Stimulated activated CD8-positive, alpha-beta memory T cell treated with anti-CD3 and anti-CD28 coated beads, Interleukin-2, amount 100 ng/mL, for 48 hours (primary cell): ENCODE results near the gene AKR1C3.
"Not testable (repeated sequence)": the region's sequence is repeated elsewhere in the genome, so short reads cannot be mapped to it uniquely, and the experiment has no call there.

ENCODE experiments used
- DNase-seq, 2 donors: peaks; one replicate each; pipeline ENCODE4 v3.0.0-alpha.2; 2020; ENCODE audit warnings: low read depth in 2 of 2

AKR1C3 gene

GRCh38 chr10:5136468-5137087, 42.4 kb downstream of the AKR1C3 start:
- DNase-seq = no peak

GRCh38 chr10:5137699-5138098, 43.5 kb downstream of the AKR1C3 start:
- not testable (repeated sequence) for DNase-seq

DNA sequence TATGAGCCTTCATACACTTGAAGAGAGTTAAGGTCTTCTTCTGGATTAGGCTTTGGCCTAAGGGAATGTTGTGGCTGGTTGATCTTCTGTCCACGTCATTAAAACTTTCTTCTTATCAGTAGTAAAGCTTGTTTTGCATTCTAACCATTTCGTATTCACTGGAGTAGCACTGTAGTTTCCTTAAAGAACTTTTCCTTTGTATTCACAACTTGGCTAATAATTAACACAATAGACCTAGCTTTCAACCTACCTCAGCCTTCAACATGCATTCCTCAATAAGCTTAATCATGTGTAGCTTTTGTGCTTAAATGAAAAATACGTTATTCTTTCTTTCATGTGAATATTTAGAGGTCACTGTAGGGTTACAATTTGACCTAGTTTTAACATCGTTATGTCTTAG, 48.0 kb downstream of the AKR1C3 start:
- no peak for DNase-seq

DNA sequence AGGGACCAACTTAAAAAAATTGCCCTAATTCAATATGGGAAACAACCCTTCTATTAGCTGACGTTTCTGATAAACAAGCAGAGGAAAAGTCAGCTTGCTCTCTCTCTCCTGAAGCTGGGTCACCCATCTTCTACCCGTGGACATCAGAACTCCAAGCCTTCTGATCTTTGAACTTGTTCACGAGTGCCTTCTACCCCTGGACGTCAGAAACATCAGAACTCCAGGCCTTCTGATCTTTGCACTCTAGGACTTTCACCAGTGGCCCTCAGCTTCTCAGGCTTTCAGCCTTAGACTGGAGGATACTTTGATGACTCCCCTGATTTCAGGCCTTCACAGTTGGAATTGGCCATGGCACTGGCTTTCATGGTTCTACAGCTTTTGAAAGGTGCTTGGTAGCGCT, 48.9 kb downstream of the AKR1C3 start:
- DNase-seq = no peak

DNA sequence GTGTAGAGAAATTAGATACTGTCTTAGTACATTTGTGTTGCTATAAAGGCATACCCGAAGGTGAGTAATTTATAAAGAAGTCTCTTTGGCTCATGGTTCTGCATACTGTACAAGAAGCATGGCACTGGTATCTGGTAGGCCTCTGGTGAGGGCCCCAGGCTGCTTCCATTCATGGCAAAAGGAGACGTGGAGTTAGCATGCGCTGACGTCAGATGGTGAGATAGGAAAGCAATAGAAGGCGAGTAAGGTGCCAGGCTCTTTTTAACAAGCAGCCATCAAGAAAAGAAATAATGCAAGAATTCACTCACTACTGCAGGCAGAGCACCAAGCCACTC, 52.7 kb downstream of the AKR1C3 start:
- no peak for DNase-seq

DNA sequence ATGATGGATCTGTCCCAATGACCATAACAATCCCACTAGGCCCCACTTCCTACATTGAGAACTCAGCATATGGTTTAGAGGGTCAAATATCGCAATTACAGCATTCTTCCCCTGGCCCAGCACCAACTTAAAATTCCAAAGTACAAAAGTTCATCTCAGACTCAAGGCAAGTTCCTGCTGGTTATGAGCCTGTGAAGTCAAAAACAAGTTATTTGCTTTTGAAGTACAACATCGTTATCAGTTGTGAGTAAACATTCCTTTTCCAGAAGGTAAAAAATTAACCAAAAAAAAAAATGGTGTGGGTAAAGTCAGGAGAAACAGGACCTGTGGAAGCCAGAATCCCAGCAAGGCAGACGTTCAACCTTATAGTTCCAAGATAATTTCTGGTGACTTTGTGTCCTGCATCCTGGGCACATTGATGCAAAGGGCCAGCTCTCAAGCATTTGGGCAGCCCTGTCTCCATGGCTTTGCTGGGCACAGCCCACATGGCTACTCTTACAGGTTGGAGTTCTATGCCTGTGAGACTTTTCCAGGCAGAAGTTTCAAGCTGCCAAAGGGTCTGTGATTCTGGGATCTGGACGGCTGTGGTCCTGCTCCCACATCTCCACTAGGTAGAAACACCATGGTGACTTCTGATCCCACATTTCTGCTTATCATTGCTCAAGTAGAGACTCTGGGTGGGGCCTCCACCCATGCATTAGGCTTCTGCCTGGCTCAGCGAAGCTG, 53.2 kb downstream of the AKR1C3 start:
- DNase-seq = no peak

DNA sequence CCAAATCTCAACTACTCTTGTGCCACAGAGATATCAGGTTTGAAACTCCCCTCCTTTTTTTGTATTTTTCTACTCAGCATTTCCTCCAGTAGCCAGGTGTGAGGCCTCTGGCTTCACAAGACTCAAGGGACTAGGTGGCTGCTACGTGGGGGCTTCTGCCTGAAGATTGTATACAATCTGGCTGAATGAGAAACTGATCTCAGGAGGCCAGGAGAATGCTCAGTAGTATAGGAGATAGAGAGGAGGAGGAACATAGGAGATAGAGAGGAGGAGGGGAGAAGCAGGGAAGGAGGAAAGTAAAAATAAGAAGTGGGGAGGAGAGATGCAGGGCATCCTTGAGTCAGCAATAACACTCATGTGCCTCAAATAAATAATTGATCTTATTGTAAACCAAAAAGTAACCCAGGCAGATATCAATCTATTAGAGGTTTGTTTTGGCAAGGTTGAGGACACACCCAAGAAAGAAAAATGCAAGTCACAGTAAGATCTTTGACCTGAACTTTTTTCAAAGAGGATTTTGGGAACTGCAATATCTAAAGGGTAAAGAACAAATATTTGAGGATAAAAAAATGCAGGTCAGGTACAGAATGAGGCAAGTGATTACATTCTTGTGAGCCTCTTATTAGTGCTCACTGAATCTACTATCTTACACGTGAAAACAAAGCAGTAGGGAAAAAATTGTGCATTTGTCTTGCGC, 53.9 kb downstream of the AKR1C3 start:
- no peak for DNase-seq

DNA sequence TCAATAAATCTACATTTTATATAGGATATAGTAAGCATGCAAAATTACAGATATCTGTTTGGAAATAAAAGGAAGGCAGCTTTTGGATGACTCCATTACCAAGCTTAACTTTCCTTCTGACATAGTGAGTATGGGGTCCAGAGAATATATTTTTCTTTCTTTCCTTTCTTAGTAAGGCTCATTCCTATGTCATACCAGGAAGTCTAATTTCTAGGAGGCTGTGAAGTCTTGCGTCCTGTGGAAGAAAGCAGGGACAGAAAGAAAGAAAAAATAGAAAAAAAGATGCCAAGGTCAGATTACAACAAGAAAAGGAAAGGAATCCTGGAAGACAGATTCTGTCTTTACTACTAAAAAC, 54.4 kb downstream of the AKR1C3 start:
- no peak for DNase-seq

DNA sequence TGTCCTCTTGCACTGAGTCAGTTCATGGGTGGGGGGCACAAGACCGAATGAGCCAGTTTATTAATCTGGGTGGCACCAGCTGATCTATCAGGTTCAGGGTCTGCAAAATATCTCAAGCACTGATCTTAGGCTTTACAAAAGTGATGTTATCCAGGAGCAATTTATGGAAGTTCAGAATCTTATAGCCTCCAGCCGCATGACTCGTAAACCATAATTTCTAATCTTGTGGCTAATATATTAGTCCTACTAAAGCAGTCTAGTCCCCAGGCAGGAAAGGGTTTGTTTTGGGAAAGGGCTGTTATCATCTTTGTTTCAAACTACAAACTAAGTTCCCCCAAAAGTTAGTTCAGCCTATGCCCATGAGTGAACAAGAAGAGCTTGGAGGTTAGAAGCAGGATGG, 56.9 kb downstream of the AKR1C3 start:
- DNase-seq = no peak

- no peak for DNase-seq
Observed at GRCh38 chr10:5155951-5156350, 61.7 kb downstream of the AKR1C3 start.
